Stimulated activated CD8-positive, alpha-beta memory T cell treated with anti-CD3 and anti-CD28 coated beads, Interleukin-2, amount 100 ng/mL, for 48 hours (primary cell): ENCODE results near the gene TMEM131L.
"Not testable (repeated sequence)": the region's sequence is repeated elsewhere in the genome, so short reads cannot be mapped to it uniquely, and the experiment has no call there.

ENCODE experiments used
- DNase-seq, 2 donors: peaks; one replicate each; pipeline ENCODE4 v3.0.0-alpha.2; 2020; ENCODE audit warnings: low read depth in 2 of 2

TMEM131L gene, protein sequence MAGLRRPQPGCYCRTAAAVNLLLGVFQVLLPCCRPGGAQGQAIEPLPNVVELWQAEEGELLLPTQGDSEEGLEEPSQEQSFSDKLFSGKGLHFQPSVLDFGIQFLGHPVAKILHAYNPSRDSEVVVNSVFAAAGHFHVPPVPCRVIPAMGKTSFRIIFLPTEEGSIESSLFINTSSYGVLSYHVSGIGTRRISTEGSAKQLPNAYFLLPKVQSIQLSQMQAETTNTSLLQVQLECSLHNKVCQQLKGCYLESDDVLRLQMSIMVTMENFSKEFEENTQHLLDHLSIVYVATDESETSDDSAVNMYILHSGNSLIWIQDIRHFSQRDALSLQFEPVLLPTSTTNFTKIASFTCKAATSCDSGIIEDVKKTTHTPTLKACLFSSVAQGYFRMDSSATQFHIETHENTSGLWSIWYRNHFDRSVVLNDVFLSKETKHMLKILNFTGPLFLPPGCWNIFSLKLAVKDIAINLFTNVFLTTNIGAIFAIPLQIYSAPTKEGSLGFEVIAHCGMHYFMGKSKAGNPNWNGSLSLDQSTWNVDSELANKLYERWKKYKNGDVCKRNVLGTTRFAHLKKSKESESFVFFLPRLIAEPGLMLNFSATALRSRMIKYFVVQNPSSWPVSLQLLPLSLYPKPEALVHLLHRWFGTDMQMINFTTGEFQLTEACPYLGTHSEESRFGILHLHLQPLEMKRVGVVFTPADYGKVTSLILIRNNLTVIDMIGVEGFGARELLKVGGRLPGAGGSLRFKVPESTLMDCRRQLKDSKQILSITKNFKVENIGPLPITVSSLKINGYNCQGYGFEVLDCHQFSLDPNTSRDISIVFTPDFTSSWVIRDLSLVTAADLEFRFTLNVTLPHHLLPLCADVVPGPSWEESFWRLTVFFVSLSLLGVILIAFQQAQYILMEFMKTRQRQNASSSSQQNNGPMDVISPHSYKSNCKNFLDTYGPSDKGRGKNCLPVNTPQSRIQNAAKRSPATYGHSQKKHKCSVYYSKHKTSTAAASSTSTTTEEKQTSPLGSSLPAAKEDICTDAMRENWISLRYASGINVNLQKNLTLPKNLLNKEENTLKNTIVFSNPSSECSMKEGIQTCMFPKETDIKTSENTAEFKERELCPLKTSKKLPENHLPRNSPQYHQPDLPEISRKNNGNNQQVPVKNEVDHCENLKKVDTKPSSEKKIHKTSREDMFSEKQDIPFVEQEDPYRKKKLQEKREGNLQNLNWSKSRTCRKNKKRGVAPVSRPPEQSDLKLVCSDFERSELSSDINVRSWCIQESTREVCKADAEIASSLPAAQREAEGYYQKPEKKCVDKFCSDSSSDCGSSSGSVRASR (N-terminal part only)

DNA sequence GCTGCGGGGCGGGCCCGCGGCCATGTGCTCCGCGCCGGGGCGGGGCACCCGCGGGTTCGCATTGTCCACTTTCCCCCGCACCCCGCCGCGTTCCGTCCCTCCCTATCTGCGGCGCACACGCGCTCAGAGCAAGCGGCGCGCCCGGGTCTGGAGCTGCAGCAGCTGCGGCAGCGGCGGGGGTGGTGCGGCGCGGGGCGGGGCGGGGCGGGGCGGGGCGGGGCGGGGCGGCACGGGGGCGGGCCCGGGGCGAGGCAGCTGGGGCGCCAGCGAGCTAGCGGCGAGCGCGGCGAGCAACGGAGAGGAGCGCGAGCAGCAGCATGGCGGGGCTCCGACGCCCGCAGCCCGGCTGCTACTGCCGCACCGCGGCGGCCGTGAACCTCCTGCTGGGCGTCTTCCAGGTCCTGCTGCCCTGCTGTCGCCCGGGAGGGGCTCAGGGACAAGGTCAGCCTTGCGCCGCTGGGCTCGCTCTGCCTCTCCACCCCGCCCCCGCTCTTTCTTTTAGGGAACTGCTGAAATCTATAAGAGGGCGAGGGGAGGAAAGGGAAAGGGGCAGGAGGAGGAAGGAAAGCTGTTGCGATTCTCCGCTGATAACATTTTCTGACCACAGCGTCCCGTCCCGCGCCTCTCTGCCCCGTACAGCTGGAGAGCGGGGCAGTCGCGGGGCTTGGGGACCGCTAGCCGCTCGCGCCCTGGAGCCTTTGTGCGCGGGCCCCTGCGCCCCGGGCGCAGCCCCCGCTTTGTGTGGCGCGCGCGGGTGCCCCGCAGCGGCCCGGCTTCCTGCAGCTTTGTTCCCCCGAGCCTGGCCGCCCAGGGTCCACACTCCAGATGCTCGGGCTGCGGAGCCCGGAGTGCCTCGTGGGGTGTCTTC lies at the start of gene TMEM131L:
TSS of gene TMEM131L (plus strand) at position 280 of the 868 bp plus-strand sequence. CDS start at position 318, 38 bp downstream.
- peak; percentile 46 to 48 for DNase-seq

DNA sequence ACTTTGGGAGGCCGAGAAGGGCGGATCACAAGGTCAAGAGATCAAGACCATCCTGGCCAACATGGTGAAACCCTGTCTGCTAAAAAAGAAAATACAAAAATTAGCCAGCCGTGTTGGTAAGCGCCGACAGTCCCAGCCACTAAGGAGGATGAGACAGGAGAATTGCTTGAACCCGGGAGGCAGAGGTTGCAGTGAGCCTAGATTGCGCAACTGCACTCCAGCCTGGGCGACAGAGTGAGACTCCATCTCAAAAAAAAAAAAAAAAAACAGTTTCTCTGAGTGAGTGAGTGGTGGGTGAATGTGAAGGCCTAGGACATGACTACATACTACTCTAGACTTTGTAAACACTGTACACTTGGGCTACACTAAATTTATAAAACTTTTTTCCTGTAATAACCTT lies 49.7 kb upstream of the TMEM131L start:
- not testable (repeated sequence) for DNase-seq

DNA sequence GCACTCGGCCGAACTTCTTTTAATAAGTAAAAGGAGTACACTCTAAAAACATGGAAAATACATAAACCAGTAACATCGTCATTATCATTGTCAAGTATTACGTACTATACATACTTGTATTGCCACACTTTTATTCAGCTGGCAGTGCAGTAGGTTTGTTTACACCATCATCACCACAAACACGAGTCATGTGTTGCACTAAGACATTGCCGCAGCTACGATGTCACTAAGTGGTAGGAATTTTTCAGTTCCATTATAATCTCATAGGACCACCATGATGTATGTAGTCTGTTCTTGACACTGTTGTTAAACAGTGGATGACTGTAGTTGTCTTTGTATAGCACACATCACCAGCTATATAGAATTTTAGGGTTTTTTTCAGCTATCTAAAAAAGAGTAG lies 48.0 kb upstream of the TMEM131L start:
- no peak for DNase-seq

DNA sequence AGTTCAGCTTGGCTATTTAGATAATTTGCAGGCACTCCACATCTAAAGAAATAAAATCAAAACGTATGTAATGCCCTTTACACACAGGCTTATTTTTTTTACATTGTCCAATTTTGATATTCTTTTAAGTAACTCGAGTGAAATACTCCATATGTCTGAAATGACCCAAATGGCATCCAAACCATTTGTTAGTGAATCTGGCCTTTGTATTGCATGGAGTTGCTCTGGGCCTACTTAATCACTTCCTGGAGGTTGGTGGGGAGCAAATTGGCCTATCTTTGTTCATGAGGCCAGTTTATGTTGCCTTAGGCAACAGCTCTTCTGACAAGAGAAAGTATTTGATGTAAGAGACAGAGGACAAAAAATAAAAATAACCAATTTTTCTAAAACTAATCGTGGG lies 47.6 kb upstream of the TMEM131L start:
- no peak for DNase-seq

DNA sequence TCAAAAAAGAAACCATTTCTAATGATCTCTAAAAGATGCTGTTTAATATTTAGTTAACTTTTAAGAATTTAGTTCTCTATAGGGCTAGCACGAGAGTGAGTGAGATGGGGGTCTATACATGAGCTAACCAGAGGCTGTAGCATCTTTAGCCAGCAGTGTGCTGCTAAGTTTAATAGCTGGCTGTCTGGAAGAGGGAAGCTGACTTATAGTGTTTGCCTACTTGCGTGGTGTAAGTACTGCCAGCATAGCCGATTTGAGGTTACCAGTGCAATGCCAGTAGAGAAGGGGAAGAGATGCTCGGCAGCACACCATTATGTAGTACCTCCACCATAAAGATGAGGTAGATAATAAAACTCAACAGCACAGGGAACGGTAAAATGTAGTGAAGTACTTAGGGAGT lies 47.1 kb upstream of the TMEM131L start:
- DNase-seq = no peak

DNA sequence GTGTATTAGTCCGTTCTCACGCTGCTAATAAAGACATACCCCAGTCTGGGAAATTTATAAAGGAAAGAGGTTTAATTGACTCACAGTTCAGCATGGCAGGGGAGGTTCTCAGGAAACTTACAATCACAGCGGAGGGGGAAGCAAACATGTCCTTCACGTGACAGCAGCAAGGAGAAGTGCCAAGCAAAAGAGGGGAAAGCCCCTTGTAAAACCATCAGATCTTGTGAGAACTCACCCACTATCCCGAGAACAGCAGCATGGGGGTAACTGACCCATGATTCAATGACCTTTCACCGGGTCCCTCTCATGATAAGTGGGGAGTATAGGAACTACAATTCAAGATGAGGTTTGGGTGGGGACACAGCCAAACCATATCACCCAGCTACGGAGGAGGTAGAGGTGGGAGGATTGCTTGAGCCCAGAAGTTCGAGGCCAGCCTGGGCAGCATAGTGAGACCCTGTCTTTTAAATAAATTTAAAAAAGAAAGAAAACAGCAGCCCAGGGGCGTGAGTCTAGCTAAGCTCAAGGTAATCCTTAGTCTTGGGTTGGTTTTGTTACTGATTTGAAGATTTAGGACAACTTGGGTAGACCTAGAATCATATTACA lies 46.4 kb upstream of the TMEM131L start:
- DNase-seq = no peak

DNA sequence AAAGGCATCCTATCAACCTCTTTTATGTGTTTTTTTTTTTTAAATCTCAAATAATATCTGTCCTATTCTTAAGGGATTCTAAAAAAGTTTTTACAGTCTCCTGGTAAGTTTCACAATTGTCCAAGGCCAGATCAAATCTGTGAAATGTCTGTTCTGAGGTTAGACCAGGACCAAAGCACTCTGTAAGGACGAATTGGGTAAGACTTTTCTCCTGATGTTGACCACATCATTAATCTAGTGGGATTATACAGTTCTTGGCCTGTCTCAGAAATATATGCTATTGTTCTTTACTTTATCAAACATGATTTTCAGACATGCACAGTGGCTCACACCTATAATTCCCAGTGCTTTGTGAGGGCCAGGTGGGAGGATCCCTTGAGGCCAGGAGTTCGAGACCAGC lies 45.8 kb upstream of the TMEM131L start:
- DNase-seq = no peak

DNA sequence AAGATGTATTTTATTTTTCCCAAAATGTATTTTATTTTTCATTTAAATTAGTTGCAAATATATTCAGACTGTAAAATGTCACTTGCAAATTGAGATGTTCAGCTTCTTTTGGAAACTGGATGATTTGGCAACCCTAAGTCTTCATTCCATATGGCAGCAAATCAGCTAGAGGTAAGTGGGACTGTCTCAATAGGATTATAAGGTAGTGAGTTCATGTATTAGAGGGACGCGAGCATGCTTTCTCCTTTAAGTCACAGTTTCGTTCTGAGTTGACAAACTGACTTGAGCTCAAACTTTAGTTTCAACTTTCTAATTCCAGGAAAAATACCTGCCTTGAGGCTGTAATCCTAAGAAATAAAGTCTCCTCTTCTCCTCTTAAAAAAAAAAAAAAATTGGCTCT lies 44.2 kb upstream of the TMEM131L start:
- DNase-seq = no peak

DNA sequence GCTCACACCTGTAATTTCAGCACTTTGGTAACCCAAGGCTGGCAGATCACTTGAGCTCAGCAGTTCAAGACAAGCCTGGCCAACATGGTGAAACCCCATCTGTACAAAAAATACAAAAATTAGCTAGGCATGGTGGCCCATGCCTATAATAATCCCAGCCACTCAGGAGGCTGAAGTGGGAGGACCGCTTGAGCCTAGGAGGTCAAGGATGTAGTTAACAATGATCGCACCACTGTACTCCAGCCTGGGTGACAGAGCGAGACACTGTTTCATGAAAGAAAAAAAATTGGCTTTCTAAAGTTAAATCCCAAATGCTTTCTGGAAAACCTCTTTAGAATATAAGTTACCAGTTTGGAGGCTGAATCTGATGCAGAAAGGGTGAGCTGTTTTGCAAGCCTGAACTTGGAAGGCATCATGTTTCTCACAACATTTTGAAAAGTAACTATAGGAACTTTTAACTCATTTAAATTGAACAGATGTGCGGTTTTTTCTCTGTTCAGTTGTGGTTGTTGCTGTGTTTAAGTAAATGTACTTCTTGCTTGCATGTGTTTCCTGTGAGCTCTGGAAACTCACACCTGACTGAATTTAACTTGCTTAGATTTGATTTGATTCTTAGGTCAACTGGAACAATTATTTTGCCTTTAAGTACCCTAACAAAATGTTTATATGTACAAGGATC lies 39.8 kb upstream of the TMEM131L start:
- DNase-seq = no peak

DNA sequence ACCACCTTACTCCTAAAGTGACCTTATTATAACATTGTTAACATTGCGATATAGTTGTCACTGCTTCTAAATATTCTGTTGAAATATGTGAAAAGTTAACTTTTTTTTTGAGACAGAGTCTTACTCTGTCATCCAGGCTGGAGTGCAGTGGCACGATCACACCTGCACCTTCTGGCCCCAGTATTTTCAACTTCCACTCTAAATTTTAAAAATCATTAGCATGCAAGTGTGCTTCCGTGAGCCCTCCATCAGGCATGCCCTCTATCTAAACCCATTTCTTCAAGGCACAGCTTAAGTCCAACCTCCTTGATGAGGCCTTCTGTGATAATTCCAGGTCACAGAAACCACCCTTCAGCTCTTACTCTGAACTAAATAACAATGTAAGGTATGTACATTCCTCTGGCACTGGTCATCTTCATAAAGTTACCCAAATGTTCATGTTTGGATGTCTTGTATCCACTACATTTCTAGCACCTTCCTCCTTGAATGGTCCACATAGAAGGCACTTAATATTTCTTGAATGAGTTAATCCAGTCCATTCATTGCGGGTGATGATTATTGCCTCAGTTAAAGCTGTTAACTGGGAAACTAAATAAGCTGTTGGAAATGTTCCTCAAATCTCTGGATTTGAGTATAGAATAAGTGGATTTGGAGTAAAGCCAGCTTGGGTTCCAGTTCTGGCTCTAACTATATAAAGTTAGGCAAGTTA lies 38.6 kb upstream of the TMEM131L start:
- DNase-seq = no peak

DNA sequence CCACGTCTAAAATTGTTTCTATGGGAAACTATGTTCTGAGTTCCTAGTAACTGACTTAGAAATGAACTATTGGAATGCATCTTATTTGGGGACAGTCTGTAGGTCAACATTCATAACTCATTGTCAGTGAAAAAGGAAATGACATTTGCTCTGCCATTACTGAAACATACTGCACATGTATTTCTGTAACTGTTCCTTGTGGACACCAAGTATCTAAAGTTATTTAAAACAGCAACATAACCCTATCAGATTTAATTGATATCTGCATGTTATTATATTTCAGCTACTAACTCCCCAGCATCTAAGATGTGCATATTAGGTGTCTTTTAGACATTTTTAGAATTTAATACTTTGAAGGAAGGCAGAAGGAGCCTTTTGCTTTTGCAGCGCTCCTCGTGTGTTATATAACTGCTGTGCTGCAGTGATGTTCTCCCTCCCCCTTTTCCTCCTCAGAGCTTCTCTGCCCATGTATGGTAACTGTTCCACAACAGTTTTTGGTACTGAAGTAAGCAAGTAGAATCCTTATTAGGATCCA lies 37.2 kb upstream of the TMEM131L start:
- DNase-seq = no peak

DNA sequence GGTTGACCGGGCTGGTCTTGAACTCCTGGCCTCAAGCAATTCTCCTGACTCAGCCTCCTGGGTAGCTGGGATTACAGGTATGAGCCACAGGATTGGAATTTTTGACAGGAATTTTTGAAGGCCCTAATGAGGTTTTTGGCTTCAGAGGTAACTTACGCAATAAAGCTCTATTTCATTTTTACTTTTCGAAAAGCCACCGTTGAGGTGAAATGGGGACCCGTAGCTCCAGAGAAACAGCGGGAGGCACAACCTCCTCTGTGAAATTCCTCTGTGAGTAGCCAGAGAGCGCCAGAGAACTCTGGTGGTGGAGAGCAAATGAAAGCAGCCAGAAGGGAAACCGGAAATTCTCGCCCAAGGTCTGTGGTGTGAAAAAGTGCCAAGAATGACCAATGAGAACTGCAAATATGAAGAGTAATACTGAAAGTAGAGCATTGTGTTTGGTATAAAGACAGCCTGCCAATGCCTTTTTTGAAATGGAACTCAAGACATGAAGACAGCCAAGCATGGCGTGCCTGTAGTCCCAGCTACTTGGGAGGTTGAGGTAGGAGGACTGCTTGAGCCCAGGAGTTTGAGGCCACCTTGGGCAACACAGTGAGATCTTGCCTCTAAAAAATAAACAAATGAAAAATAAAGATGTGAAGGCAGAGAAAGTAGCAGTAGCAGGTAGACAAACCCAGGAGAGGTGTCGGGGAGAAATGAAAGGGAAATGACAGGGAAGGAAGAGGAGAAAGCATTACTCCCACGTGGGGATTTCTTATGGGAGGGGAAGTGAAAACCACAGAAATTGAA lies 33.0 kb upstream of the TMEM131L start:
- peak; percentile 44 to 48 for DNase-seq

DNA sequence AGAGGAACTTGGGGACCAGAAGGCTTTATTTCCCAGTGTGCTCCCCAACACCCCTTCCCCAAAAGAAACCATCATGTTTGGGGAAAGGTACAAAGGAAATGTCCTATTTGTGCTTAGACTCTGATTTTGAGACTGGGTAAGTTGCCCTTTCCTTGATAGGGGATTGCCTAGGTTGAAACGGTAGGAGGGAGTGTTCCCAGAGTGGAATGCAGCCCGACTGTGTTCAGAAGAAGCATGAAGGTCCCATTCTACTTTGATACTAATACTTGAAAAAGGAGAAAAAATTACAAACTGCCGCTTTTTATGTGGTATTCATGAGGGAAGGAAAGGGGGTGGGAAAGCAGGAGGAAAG lies 32.4 kb upstream of the TMEM131L start:
- no peak for DNase-seq

DNA sequence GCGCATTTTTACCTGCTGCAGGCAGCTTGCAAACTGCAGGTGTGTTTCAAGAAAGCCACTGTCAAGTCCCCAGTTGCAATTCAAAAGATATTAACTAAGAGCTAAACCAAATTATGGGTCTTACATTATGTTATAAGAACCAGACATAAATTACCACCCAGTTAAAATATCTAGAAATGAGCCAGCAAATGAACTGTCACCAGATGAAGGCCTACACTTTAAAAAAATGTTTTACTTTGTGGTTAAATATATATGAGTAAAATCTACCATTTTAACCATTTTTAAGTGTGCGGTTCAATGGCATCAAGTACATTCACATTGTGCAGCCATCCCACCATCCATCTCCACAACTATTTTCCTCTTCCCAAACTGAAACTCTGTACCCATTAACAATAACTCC lies 32.0 kb upstream of the TMEM131L start:
- no peak for DNase-seq

DNA sequence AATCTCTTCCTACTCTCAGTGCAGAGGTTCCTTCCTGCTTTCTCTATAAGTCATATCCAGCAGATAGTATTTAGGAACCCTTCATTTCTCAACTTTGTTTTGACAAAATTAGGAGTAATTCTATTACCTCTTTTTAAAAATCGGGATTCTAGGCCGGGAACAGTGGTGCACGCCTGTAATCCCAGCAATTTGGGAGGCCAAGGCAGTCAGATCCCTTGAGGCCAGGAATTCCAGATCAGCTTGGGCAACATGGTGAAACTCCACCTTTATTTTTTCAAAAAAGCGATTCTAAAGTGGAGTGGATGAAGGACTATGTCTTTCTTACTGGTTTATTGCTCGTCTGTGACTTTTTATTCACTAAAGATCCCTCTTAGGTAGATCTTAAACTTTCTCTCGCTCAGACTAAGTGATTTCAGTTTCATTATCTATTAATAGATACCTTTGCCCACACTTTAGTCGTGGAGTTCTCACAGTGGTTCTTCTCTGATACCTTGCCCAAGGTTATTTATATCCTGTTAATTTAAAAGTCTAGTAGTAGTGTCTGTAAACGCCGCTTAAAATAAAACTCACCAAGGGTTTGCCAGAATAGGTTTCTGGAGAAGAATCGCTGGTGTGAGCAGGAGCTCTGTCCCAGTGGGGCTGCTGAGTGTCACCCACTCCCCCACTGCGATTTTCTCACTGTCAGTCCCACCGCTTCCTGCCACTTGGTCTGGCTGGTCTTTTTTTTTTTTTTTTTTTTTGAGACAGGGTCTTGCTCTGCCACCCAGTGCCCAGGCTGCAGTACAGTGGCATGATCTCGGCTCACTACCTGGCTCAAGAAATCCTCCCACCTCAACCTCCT lies 27.0 kb upstream of the TMEM131L start:
- no peak for DNase-seq

DNA sequence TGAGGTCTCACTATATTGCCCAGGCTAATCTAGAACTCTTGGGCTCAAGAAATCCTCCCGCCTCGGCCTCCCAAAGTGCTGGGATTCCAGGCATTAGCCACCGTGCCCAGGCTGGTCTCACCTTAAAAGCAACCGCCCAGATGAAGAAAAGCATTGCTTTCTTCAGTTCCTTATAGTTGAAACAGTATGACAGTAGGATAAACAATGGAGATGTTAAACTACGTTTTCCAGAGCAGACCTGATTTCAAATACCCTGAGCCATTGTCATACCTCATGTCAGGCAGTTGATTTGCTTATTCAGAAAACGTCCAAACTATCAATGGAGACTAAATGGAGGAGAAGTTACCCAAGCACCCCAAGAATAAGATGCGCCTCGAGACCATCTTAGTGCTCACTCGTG lies 26.3 kb upstream of the TMEM131L start:
- DNase-seq = no peak

DNA sequence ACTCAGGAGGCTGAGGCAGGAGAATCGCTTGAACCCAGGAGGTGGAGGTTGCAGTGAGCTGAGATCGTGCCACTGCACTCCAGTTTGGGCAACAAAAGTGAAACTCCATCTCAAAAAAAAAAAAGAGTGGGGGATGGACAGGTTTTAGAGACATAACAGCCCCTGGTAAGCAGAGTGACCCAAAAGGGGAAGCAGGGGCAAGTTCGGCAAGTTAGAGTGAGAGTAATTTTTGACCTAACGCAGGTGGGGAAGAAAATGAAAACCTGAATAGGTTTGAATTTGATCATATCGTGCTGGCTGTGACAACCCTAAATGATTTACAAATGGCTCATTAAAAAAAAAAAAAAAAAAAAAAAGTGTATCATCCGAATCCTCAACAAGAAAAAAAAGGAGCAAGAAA lies 25.7 kb upstream of the TMEM131L start:
- DNase-seq = no peak
